ENCODE measurements around the gene KIAA1755. TPM values are rescaled to one million over a fixed set of nuclear protein-coding genes. Genes with fewer than 3 reads are reported as not detected.

Gene KIAA1755
- 0.30 and 0.32 TPM in 2 replicates for polyA plus RNA-seq (2013)

GRCh38 chr20:38260378-38261053, at the start of gene KIAA1755:
TSS of gene KIAA1755 (minus strand) at chr20:38260735. CDS start at chr20:38260500, 235 bp downstream.
- H4K8ac ChIP-seq (ENCODE audit: low read depth, low read length) = no peak within 1 kb of the TSS
- no peak within 1 kb of the TSS for H2AFZ ChIP-seq (ENCODE audit: insufficient read depth, low read length, poor library complexity)
- no peak within 1 kb of the TSS for H3K14ac ChIP-seq (ENCODE audit: low read length)
- no peaks in the 10 kb centered on the region for H3K4me1 ChIP-seq (ENCODE audit: control insufficient read depth in 1 of 2, insufficient read depth in 2 of 2, low read length in 2 of 2)
- H3K27me3 ChIP-seq (ENCODE audit: insufficient read depth, low read length) = peaks cover 24% of the 10 kb centered on the region
- H3K9ac ChIP-seq (ENCODE audit: low read length) = no peak within 1 kb of the TSS
- H3K4me3 ChIP-seq (ENCODE audit: low read depth, low read length) = peak within 1 kb of the TSS; percentile 32
- H4K91ac ChIP-seq (ENCODE audit: low read depth, low read length) = no peak within 1 kb of the TSS
- no peak within 1 kb of the TSS for H2BK120ac ChIP-seq (ENCODE audit: insufficient read depth, low read length, poor library complexity)
- no peak within 1 kb of the TSS for H3K18ac ChIP-seq (ENCODE audit: low read length)
- no peak within 1 kb of the TSS for H2AK5ac ChIP-seq (ENCODE audit: low read length)
- H3K4ac ChIP-seq (ENCODE audit: low read depth, low read length) = no peak within 1 kb of the TSS
- H4K12ac ChIP-seq (ENCODE audit: low read depth, low read length) = no peak within 1 kb of the TSS
- no peak within 1 kb of the TSS for H3K23ac ChIP-seq (ENCODE audit: low read length)
- H3K4me2 ChIP-seq (ENCODE audit: low read length) = peak within 1 kb of the TSS; percentile 46
- DNase-seq = peak in 1 of 2 donors; percentile 20
- peaks cover 6% of the 10 kb centered on the region for H3K9me3 ChIP-seq (ENCODE audit: insufficient read depth, low read depth, low read length)
- H3K36me3 ChIP-seq (ENCODE audit: control insufficient read depth in 1 of 2, insufficient read depth in 2 of 2, low read length in 2 of 2) = no peaks in the 10 kb centered on the region
- no peaks in the 10 kb centered on the region for H3K79me1 ChIP-seq (ENCODE audit: low read length)
- no CpG with 5 or more reads among the region's 65 CpGs for whole genome bisulfite sequencing (ENCODE audit: extremely low coverage, insufficient coverage, insufficient read length)
- H3K27ac ChIP-seq (ENCODE audit: low read depth, low read length) = no peak within 1 kb of the TSS
- H2BK5ac ChIP-seq (ENCODE audit: low read depth, low read length, poor library complexity) = no peak within 1 kb of the TSS
- H2BK12ac ChIP-seq (ENCODE audit: low read length) = no peak within 1 kb of the TSS
- H3K79me2 ChIP-seq (ENCODE audit: control insufficient read depth, insufficient read depth, low read length, poor library complexity) = no peaks in the 10 kb centered on the region

GRCh38 chr20:38308447-38308846, 47.9 kb upstream of the KIAA1755 start:
- Histone ChIP-seq H4K8ac (ENCODE audit: low read depth, low read length) (no peak overlapping the region), H2AK5ac (ENCODE audit: low read length) (no peak overlapping the region)

GRCh38 chr20:38308047-38308438, 47.5 kb upstream of the KIAA1755 start:
- Histone ChIP-seq H2BK120ac (ENCODE audit: insufficient read depth, low read length, poor library complexity) (no peak overlapping the region), H3K27me3 (ENCODE audit: insufficient read depth, low read length) (no peaks in the 10 kb centered on the region), H3K27ac (ENCODE audit: low read depth, low read length) (no peak overlapping the region), H3K4me1 (ENCODE audit: control insufficient read depth in 1 of 2, insufficient read depth in 2 of 2, low read length in 2 of 2) (no peaks in the 10 kb centered on the region), H2AFZ (ENCODE audit: insufficient read depth, low read length, poor library complexity) (no peak overlapping the region), H3K23ac (ENCODE audit: low read length) (no peak overlapping the region), H3K4ac (ENCODE audit: low read depth, low read length) (no peak overlapping the region), H3K4me3 (ENCODE audit: low read depth, low read length) (no peak overlapping the region), H3K9ac (ENCODE audit: low read length) (no peak overlapping the region), H2BK5ac (ENCODE audit: low read depth, low read length, poor library complexity) (no peak overlapping the region), H3K79me2 (ENCODE audit: control insufficient read depth, insufficient read depth, low read length, poor library complexity) (no peaks in the 10 kb centered on the region), H3K9me3 (ENCODE audit: insufficient read depth, low read depth, low read length) (no peaks in the 10 kb centered on the region), H2AK5ac (ENCODE audit: low read length) (no peak overlapping the region), H3K36me3 (ENCODE audit: control insufficient read depth in 1 of 2, insufficient read depth in 2 of 2, low read length in 2 of 2) (no peaks in the 10 kb centered on the region), H3K79me1 (ENCODE audit: low read length) (no peaks in the 10 kb centered on the region), H3K14ac (ENCODE audit: low read length) (no peak overlapping the region), H4K8ac (ENCODE audit: low read depth, low read length) (no peak overlapping the region), H4K91ac (ENCODE audit: low read depth, low read length) (no peak overlapping the region), H4K12ac (ENCODE audit: low read depth, low read length) (no peak overlapping the region), H3K4me2 (ENCODE audit: low read length) (no peak overlapping the region), H2BK12ac (ENCODE audit: low read length) (no peak overlapping the region), H3K18ac (ENCODE audit: low read length) (no peak overlapping the region)
- no peak for DNase-seq
- WGBS (ENCODE audit: extremely low coverage, insufficient coverage, insufficient read length) = no CpG with 5 or more reads among the region's 4 CpGs

More at GRCh38 chr20:38308447-38308846, 47.9 kb upstream of the KIAA1755 start:
- no peak overlapping the region for H4K91ac ChIP-seq (ENCODE audit: low read depth, low read length)
- no peak overlapping the region for H3K27ac ChIP-seq (ENCODE audit: low read depth, low read length)
- H2BK120ac ChIP-seq (ENCODE audit: insufficient read depth, low read length, poor library complexity) = no peak overlapping the region
- H3K9ac ChIP-seq (ENCODE audit: low read length) = no peak overlapping the region
- no peak overlapping the region for H3K18ac ChIP-seq (ENCODE audit: low read length)
- no peaks in the 10 kb centered on the region for H3K9me3 ChIP-seq (ENCODE audit: insufficient read depth, low read depth, low read length)
- H4K12ac ChIP-seq (ENCODE audit: low read depth, low read length) = no peak overlapping the region
- no peak overlapping the region for H2BK5ac ChIP-seq (ENCODE audit: low read depth, low read length, poor library complexity)
- no CpG with 5 or more reads among the region's 1 CpG for WGBS (ENCODE audit: extremely low coverage, insufficient coverage, insufficient read length)
- no peak overlapping the region for H3K4ac ChIP-seq (ENCODE audit: low read depth, low read length)
- H3K27me3 ChIP-seq (ENCODE audit: insufficient read depth, low read length) = no peaks in the 10 kb centered on the region
- no peak for DNase-seq
- no peaks in the 10 kb centered on the region for H3K79me1 ChIP-seq (ENCODE audit: low read length)
- H3K4me3 ChIP-seq (ENCODE audit: low read depth, low read length) = no peak overlapping the region
- H2BK12ac ChIP-seq (ENCODE audit: low read length) = no peak overlapping the region
- no peaks in the 10 kb centered on the region for H3K36me3 ChIP-seq (ENCODE audit: control insufficient read depth in 1 of 2, insufficient read depth in 2 of 2, low read length in 2 of 2)
- H3K4me1 ChIP-seq (ENCODE audit: control insufficient read depth in 1 of 2, insufficient read depth in 2 of 2, low read length in 2 of 2) = no peaks in the 10 kb centered on the region
- no peak overlapping the region for H3K14ac ChIP-seq (ENCODE audit: low read length)
- no peaks in the 10 kb centered on the region for H3K79me2 ChIP-seq (ENCODE audit: control insufficient read depth, insufficient read depth, low read length, poor library complexity)
- H3K23ac ChIP-seq (ENCODE audit: low read length) = no peak overlapping the region
- H2AFZ ChIP-seq (ENCODE audit: insufficient read depth, low read length, poor library complexity) = no peak overlapping the region
- H3K4me2 ChIP-seq (ENCODE audit: low read length) = no peak overlapping the region

- Histone ChIP-seq H3K9ac (ENCODE audit: low read length) (no peak overlapping the region), H4K8ac (ENCODE audit: low read depth, low read length) (no peak overlapping the region), H2BK12ac (ENCODE audit: low read length) (no peak overlapping the region), H3K27ac (ENCODE audit: low read depth, low read length) (no peak overlapping the region), H2AK5ac (ENCODE audit: low read length) (no peak overlapping the region), H3K4ac (ENCODE audit: low read depth, low read length) (no peak overlapping the region), H3K79me1 (ENCODE audit: low read length) (no peaks in the 10 kb centered on the region), H3K4me3 (ENCODE audit: low read depth, low read length) (no peak overlapping the region), H4K91ac (ENCODE audit: low read depth, low read length) (no peak overlapping the region), H3K4me1 (ENCODE audit: control insufficient read depth in 1 of 2, insufficient read depth in 2 of 2, low read length in 2 of 2) (no peaks in the 10 kb centered on the region), H3K4me2 (ENCODE audit: low read length) (no peak overlapping the region), H3K79me2 (ENCODE audit: control insufficient read depth, insufficient read depth, low read length, poor library complexity) (no peaks in the 10 kb centered on the region), H3K36me3 (ENCODE audit: control insufficient read depth in 1 of 2, insufficient read depth in 2 of 2, low read length in 2 of 2) (no peaks in the 10 kb centered on the region), H2AFZ (ENCODE audit: insufficient read depth, low read length, poor library complexity) (no peak overlapping the region), H3K9me3 (ENCODE audit: insufficient read depth, low read depth, low read length) (no peaks in the 10 kb centered on the region), H4K12ac (ENCODE audit: low read depth, low read length) (no peak overlapping the region), H2BK5ac (ENCODE audit: low read depth, low read length, poor library complexity) (no peak overlapping the region), H3K23ac (ENCODE audit: low read length) (no peak overlapping the region), H3K27me3 (ENCODE audit: insufficient read depth, low read length) (no peaks in the 10 kb centered on the region), H3K18ac (ENCODE audit: low read length) (no peak overlapping the region), H3K14ac (ENCODE audit: low read length) (no peak overlapping the region), H2BK120ac (ENCODE audit: insufficient read depth, low read length, poor library complexity) (no peak overlapping the region)
- DNase-seq = no peak
- no CpG with 5 or more reads among the region's 8 CpGs for WGBS (ENCODE audit: extremely low coverage, insufficient coverage, insufficient read length)
Measured at GRCh38 chr20:38307371-38308046, 47.0 kb upstream of the KIAA1755 start.
